ENCODE results near the gene FAM53B. TPM values are rescaled to one million over a fixed set of nuclear protein-coding genes. Genes with fewer than 3 reads are reported as not detected.

Gene FAM53B
- polyA plus RNA-seq, 6 donors from 2014 or later = 19.6 to 141 (median 31.5) TPM

DNA sequence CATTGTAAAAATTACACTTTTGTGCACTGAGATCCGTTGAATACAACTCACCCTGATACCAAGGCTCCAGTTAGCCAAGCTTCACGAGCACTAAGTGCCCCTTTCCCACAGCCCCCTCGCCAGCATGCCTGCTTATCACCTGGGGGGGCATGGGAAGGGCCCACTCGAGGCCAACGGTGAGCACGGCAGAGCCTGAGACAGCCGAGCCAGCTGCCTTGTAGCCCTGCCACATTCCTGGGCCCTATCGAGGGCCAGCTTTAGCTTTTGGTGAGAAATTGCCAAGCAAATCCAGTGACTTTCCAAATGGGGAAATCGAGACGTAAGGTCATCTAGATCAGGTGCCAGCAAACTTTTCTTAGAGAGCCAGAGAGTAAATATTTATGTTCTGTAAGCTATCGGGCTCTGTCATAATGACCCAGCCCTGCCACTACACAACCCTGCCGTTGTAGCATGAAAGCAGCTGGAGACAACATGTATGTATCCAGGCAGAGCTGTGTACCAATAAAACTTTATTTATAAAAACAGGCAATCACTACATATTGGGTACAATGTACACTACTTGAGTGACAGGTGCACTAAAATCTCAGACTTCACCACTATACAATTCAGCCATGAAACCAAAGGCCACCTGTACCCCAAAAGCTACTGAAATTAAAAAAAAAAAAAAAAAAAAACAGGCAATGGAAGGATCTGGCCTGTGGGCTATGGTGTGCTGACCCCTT lies 83.6 kb downstream of the FAM53B start:
- Mint-ChIP-seq H3K36me3 (peaks cover 0 to 4% of the 10 kb centered on the region in 2 donors), H3K27ac (peak overlapping the region; percentile 54 to 93 (median 88)), H3K4me1 (peaks cover 58 to 86% (median 70%) of the 10 kb centered on the region in 3 donors), H3K27me3 (no peaks in the 10 kb centered on the region), H3K4me3 (peak overlapping the region in 2 of 8 donors; percentile 9 to 64), H3K9me3 (no peaks in the 10 kb centered on the region)
- DNase-seq (no peak), ATAC-seq (ENCODE audit: low read depth in 2 of 2) (no peak)

DNA sequence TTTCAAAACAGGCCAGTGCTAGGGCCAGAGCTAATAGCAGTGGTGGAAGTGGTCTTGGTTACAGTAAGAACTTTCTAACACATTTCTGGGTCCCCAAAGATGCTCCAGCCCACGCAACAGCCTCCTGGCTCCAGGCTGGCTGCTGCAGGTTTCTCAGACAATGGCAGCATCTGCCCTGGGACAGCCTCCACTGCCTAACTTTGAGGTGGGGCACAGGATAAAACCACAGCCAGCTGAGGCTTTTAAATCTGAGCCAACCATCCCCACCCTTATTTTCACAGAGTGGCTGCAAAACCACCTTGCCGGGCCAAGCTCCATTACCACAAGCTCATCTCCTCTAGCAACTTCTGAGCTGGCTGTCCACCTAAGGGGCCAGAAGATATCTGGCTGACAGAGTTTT lies 84.8 kb downstream of the FAM53B start:
- Mint-ChIP-seq H3K4me1 (peaks cover 56 to 87% (median 72%) of the 10 kb centered on the region in 3 donors), H3K27me3 (no peaks in the 10 kb centered on the region), H3K27ac (peak overlapping the region; percentile 79 to 93 (median 92)), H3K9me3 (no peaks in the 10 kb centered on the region), H3K4me3 (peak overlapping the region in 6 of 8 donors; percentile 42 to 64 (median 52)), H3K36me3 (peaks cover 0 to 9% of the 10 kb centered on the region in 2 donors)
- DNase-seq (no peak), ATAC-seq (ENCODE audit: low read depth in 2 of 2) (no peak)

- no peaks in the 10 kb centered on the region for H3K9me3 Mint-ChIP-seq
- no peak for ATAC-seq (ENCODE audit: low read depth in 2 of 2)
- peaks cover 58 to 93% (median 72%) of the 10 kb centered on the region in 3 donors for H3K4me1 Mint-ChIP-seq
- no peak for DNase-seq
- peaks cover 0 to 9% of the 10 kb centered on the region in 2 donors for H3K36me3 Mint-ChIP-seq
- H3K27me3 Mint-ChIP-seq = no peaks in the 10 kb centered on the region
- peak overlapping the region in 5 of 8 donors; percentile 15 to 64 (median 47) for H3K4me3 Mint-ChIP-seq
- peak overlapping the region; percentile 91 to 96 (median 93) for H3K27ac Mint-ChIP-seq
Observed at GRCh38 chr10:124658591-124659242, 85.5 kb downstream of the FAM53B start.

DNA sequence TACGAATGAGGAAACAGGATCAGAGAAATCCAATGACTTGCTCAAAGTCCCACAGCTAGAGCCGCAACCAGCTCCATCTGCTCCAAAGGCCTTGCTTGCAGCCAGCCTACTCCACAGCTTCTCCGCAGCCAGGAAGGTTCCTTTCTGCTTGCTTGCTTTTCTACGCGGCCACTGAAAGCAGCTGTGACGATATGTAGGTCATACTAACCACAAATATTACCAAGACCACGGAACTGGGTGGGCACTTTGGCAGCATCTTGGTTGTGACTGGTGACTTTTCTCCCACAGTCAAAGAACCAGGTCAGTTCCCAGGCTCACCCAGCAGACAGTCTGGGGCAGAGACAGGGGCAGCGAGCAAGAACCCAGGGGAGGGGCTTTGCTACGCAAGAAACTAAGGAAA lies 86.4 kb downstream of the FAM53B start:
- H3K4me3 Mint-ChIP-seq = peak overlapping the region in 6 of 8 donors; percentile 1 to 64 (median 32)
- peak overlapping the region; percentile 91 to 96 (median 93) for H3K27ac Mint-ChIP-seq
- H3K4me1 Mint-ChIP-seq = peaks cover 67 to 94% (median 81%) of the 10 kb centered on the region in 3 donors
- H3K36me3 Mint-ChIP-seq = peaks cover 0 to 9% of the 10 kb centered on the region in 2 donors
- DNase-seq (no peak), ATAC-seq (ENCODE audit: low read depth in 2 of 2) (peak; percentile 72 to 78)
- H3K9me3 Mint-ChIP-seq = no peaks in the 10 kb centered on the region
- no peaks in the 10 kb centered on the region for H3K27me3 Mint-ChIP-seq

- H3K36me3 Mint-ChIP-seq = peaks cover 0 to 9% of the 10 kb centered on the region in 2 donors
- DNase-seq (no peak), ATAC-seq (ENCODE audit: low read depth in 2 of 2) (no peak)
- H3K4me1 Mint-ChIP-seq = peaks cover 71 to 94% (median 86%) of the 10 kb centered on the region in 3 donors
- H3K27me3 Mint-ChIP-seq = no peaks in the 10 kb centered on the region
- no peaks in the 10 kb centered on the region for H3K9me3 Mint-ChIP-seq
- H3K27ac Mint-ChIP-seq = peak overlapping the region in 5 of 6 donors; percentile 86 to 97 (median 91)
- peak overlapping the region in 1 of 8 donors; percentile 1 for H3K4me3 Mint-ChIP-seq
Observed at GRCh38 chr10:124656541-124656940, 87.6 kb downstream of the FAM53B start.

DNA sequence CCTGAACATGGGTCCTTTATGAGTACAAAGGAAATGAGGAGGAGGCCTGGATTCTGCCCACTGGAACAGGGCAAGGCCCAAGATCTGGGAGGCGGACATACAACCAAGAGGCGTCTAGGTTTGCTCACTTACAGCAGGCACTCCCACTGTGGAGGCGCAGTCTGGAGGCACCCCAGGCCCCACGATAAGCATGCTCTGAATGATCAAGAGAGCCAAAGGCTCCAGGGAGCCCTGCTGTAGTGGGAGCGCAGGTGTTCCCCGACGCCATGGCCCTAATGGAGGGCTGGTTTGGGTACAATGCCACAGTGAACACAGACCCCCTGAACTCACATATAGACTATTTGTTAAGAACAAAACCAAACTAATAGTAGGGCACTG lies 88.1 kb downstream of the FAM53B start:
- ATAC-seq (ENCODE audit: low read depth in 2 of 2) (no peak), DNase-seq (no peak)
- peak overlapping the region; percentile 86 to 97 (median 92) for H3K27ac Mint-ChIP-seq
- peaks cover 71 to 94% (median 86%) of the 10 kb centered on the region in 3 donors for H3K4me1 Mint-ChIP-seq
- peaks cover 0 to 9% of the 10 kb centered on the region in 2 donors for H3K36me3 Mint-ChIP-seq
- peak overlapping the region in 3 of 8 donors; percentile 16 to 78 (median 17) for H3K4me3 Mint-ChIP-seq
- H3K9me3 Mint-ChIP-seq = no peaks in the 10 kb centered on the region
- no peaks in the 10 kb centered on the region for H3K27me3 Mint-ChIP-seq

GRCh38 chr10:124655191-124656112 lies 88.7 kb downstream of the FAM53B start:
- peaks cover 0 to 9% of the 10 kb centered on the region in 2 donors for H3K36me3 Mint-ChIP-seq
- peak overlapping the region in 7 of 8 donors; percentile 4 to 78 (median 39) for H3K4me3 Mint-ChIP-seq
- no peaks in the 10 kb centered on the region for H3K9me3 Mint-ChIP-seq
- no peak for DNase-seq
- H3K27me3 Mint-ChIP-seq = no peaks in the 10 kb centered on the region
- H3K27ac Mint-ChIP-seq = peak overlapping the region; percentile 86 to 97 (median 92)
- ATAC-seq (ENCODE audit: low read depth in 2 of 2) = no peak
- H3K4me1 Mint-ChIP-seq = peaks cover 74 to 95% (median 86%) of the 10 kb centered on the region in 3 donors

GRCh38 chr10:124654686-124655085 lies 89.5 kb downstream of the FAM53B start:
- Mint-ChIP-seq H3K9me3 (no peaks in the 10 kb centered on the region), H3K4me1 (peaks cover 75 to 95% (median 86%) of the 10 kb centered on the region in 3 donors), H3K4me3 (peak overlapping the region in 3 of 8 donors; percentile 10 to 39 (median 24)), H3K27me3 (no peaks in the 10 kb centered on the region), H3K27ac (peak overlapping the region in 5 of 6 donors; percentile 60 to 97 (median 91)), H3K36me3 (peaks cover 0 to 9% of the 10 kb centered on the region in 2 donors)
- DNase-seq (no peak), ATAC-seq (ENCODE audit: low read depth in 2 of 2) (no peak)

DNA sequence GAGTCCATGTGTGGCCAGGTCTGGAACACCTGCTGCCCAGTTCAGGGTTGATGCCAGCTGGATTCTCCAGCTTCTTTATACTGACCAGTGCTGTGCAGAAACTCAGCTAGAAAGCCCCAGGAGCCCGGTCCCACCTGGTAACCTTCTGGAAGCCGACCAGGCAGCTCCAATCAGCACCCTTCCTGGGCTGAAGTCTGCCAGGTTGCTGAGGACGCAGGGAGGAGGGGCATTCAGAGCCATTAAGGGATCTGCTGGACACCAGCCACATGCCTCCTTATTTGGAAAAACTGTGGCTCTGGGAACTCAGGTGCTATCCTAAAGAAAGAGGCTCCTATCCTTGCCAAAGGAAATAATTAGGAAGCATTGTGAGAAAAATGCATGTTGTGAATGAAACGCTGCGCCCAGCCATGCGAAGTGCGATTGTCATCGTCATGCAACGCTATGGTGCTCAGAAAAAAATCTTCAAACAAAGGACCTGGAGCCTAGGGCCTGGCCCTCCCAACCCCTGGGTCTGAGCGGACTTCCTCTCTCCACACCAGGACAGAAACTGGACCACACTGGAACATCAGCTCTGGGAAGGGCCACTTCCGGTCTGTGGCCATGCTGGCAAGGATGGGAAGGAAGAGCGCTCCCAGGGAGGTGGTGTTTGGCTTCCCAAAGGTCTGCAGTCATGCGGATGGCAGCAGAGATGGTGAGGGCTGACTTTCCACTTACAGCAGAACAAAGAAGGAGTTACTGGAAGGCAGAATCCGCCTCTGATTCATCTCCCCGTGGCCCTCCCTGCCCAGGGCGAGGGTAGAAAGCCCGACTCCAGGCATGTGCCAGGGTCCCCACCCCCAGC lies 90.1 kb downstream of the FAM53B start:
- no peaks in the 10 kb centered on the region for H3K27me3 Mint-ChIP-seq
- peaks cover 0 to 2% (median 0%) of the 10 kb centered on the region in 7 donors for H3K9me3 Mint-ChIP-seq
- no peak for DNase-seq
- peaks cover 76 to 95% (median 86%) of the 10 kb centered on the region in 3 donors for H3K4me1 Mint-ChIP-seq
- ATAC-seq (ENCODE audit: low read depth in 2 of 2) = no peak
- peak overlapping the region in 5 of 6 donors; percentile 92 to 97 (median 95) for H3K27ac Mint-ChIP-seq
- H3K4me3 Mint-ChIP-seq = peak overlapping the region in 2 of 8 donors; percentile 20 to 39
- H3K36me3 Mint-ChIP-seq = peaks cover 0 to 9% of the 10 kb centered on the region in 2 donors

DNA sequence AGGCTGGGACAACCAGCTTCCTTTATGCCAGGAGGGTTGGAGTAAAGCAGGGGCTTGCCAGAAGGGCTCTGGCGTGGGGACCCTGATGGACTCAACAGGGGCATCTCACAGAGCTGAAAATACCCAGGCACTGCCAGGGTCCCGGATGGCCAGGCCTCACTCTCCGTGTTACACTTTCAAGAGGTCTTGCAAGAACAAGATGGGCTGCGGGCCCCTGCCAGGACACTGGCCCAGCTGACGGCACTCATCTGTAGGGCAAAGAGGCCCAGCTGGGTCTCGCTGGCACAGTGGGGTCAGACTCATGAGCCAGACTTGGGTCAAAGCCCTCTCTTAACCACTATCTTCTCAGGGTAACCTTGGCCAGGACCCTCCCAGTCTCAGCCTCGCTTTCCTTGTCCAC lies 90.9 kb downstream of the FAM53B start:
- DNase-seq (no peak), ATAC-seq (ENCODE audit: low read depth in 2 of 2) (no peak)
- H3K4me3 Mint-ChIP-seq = peak overlapping the region in 6 of 8 donors; percentile 6 to 69 (median 24)
- peaks cover 76 to 95% (median 86%) of the 10 kb centered on the region in 3 donors for H3K4me1 Mint-ChIP-seq
- H3K27me3 Mint-ChIP-seq = no peaks in the 10 kb centered on the region
- peaks cover 0 to 9% of the 10 kb centered on the region in 2 donors for H3K36me3 Mint-ChIP-seq
- H3K27ac Mint-ChIP-seq = peak overlapping the region; percentile 92 to 97 (median 94)
- peaks cover 0 to 2% (median 0%) of the 10 kb centered on the region in 7 donors for H3K9me3 Mint-ChIP-seq

DNA sequence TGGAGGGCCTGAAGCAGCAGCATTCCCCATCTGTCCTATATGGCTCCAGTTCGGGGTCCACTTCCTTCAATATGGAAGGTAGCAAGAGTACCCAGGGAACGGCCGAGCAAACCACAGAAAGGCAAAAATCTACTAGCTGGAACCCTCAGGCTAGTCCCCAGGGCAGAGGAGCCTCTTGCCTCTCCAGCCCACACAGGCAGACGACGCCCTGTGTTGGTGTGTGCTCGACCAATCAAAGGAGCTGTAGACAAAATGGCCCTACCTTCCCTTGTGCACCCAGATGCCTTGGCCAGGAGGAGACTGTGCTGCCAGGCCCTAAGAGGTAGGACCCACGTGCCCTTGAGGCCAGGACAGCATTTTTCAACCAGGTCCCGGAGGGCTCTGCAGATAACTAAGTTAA lies 91.5 kb downstream of the FAM53B start:
- Mint-ChIP-seq H3K36me3 (peaks cover 0 to 9% of the 10 kb centered on the region in 2 donors), H3K27ac (peak overlapping the region; percentile 90 to 97 (median 94)), H3K4me3 (peak overlapping the region in 6 of 8 donors; percentile 18 to 69 (median 52)), H3K27me3 (no peaks in the 10 kb centered on the region), H3K4me1 (peaks cover 77 to 95% (median 86%) of the 10 kb centered on the region in 3 donors), H3K9me3 (peaks cover 0 to 2% (median 0%) of the 10 kb centered on the region in 7 donors)
- DNase-seq (no peak), ATAC-seq (ENCODE audit: low read depth in 2 of 2) (no peak)

GRCh38 chr10:124652200-124652599 lies 92.0 kb downstream of the FAM53B start:
- H3K9me3 Mint-ChIP-seq = peaks cover 0 to 2% (median 0%) of the 10 kb centered on the region in 7 donors

More at GRCh38 chr10:124652200-124652599, 92.0 kb downstream of the FAM53B start:
- Mint-ChIP-seq H3K4me3 (peak overlapping the region; percentile 15 to 85 (median 71)), H3K27me3 (no peaks in the 10 kb centered on the region), H3K36me3 (peaks cover 0 to 9% of the 10 kb centered on the region in 2 donors), H3K27ac (peak overlapping the region; percentile 93 to 97 (median 94)), H3K4me1 (peaks cover 78 to 95% (median 87%) of the 10 kb centered on the region in 3 donors)
- DNase-seq (no peak), ATAC-seq (ENCODE audit: low read depth in 2 of 2) (no peak)

All from naive B cell (primary cell).